SK-N-SH (cell line): ENCODE results near the gene FANCE. TPM values are rescaled to one million over a fixed set of nuclear protein-coding genes. Genes with fewer than 3 reads are reported as not detected.
A peak's percentile ranks its signal among the peaks of the same experiment; 100 is the strongest.

ENCODE experiments used
- CTCF ChIA-PET: fragments of 300-600, 350-600 bp; formaldehyde crosslinking; extraction: SDS; loops from one replicate; lab custom pipeline; 2021; lab: Yijun Ruan, JAX
- POLR2A ChIA-PET: fragments of 350-600 bp; sonication (Branson Sonifier 250); formaldehyde crosslinking; extraction: SDS; loops from one replicate; lab custom pipeline; 2020; ENCODE audit warnings: antibody characterized with exemption, inconsistent platforms; lab: Yijun Ruan, JAX
- DNase-seq: peaks from one replicate; pipeline ENCODE4 v3.0.0; 2012
- H2AFZ ChIP-seq: fragments of 200-600 bp; sonication (generic); 2 replicates; pipeline ENCODE4 v1.8.1; 2016; ENCODE audit warnings: antibody characterized with exemption, mild to moderate bottlenecking, low read depth
- H3F3A ChIP-seq: fragments of 200-600 bp; sonication (generic); replicated peaks from 2 replicates; pipeline ENCODE3; 2016; ENCODE audit warnings: antibody characterized with exemption, mild to moderate bottlenecking; ENCODE audit not compliant: insufficient read depth
- H3K27ac ChIP-seq, 2 experiments: fragments of 200-500 bp in 1 of 2; fragments of 200-600 bp in 1 of 2; sonication (Bioruptor generic) in 1 of 2; sonication (generic), shearing (Covaris generic) in 1 of 2; 2 replicates each; pipeline versions ENCODE4 v1.5.1 to v1.6.1; 2014 to 2016; ENCODE audit warnings: low read depth in 2 of 2, inconsistent platforms in 1 of 2, low read length in 1 of 2, mild to moderate bottlenecking in 1 of 2, mixed read lengths in 1 of 2
- H3K27me3 ChIP-seq: fragments of 200-600 bp; sonication (generic), shearing (Covaris generic); 2 replicates; pipeline ENCODE4 v1.6.1; 2016; ENCODE audit warnings: mixed run types; ENCODE audit not compliant: insufficient read depth
- H3K36me3 ChIP-seq, 2 experiments: fragments of 200-500 bp in 1 of 2; fragments of 200-600 bp in 1 of 2; sonication (Bioruptor generic) in 1 of 2; sonication (generic) in 1 of 2; replicated peaks in 1 of 2; 2 replicates each; pipeline versions ENCODE3 to v1.5.1; 2014 to 2016; ENCODE audit warnings: low read length in 1 of 2, mild to moderate bottlenecking in 1 of 2; ENCODE audit not compliant: insufficient read depth in 2 of 2, control insufficient read depth in 1 of 2
- H3K4me1 ChIP-seq, 2 experiments: fragments of 200-500 bp in 1 of 2; fragments of 200-600 bp in 1 of 2; sonication (Bioruptor generic) in 1 of 2; sonication (generic), shearing (Covaris generic) in 1 of 2; 2 replicates each; pipeline versions ENCODE4 v1.5.1 to v1.6.1; 2014 to 2016; ENCODE audit warnings: low read depth in 1 of 2, low read length in 1 of 2, mixed run types in 1 of 2; ENCODE audit not compliant: insufficient read depth in 2 of 2, control insufficient read depth in 1 of 2
- H3K4me2 ChIP-seq: fragments of 200-600 bp; sonication (generic), shearing (Covaris generic); 2 replicates; pipeline ENCODE4 v1.6.1; 2017; ENCODE audit warnings: mixed run types
- H3K4me3 ChIP-seq, 2 experiments: fragments of 200-500 bp in 1 of 2; fragments of 200-600 bp in 1 of 2; sonication (Bioruptor generic) in 1 of 2; sonication (generic), shearing (Covaris generic) in 1 of 2; 2 replicates each; pipeline versions ENCODE4 v1.5.1 to v1.8.1; 2014 to 2016; ENCODE audit warnings: low read depth in 2 of 2, inconsistent platforms in 1 of 2, low read length in 1 of 2, mild to moderate bottlenecking in 1 of 2, mixed read lengths in 1 of 2, moderate library complexity in 1 of 2
- H3K79me2 ChIP-seq: fragments of 200-600 bp; sonication (generic); 2 replicates; pipeline ENCODE4 v1.8.1; 2017; ENCODE audit warnings: mild to moderate bottlenecking; ENCODE audit not compliant: insufficient read depth
- H3K9ac ChIP-seq: fragments of 200-600 bp; sonication (generic); 2 replicates; pipeline ENCODE4 v1.6.1; 2017; ENCODE audit warnings: mixed run types
- H3K9me2 ChIP-seq: fragments of 200-600 bp; sonication (generic); 2 replicates; pipeline ENCODE4 v1.6.1; 2017; ENCODE audit warnings: mixed run types
- H3K9me3 ChIP-seq: fragments of 200-600 bp; sonication (generic); 2 replicates; pipeline ENCODE4 v1.6.1; 2017; ENCODE audit warnings: mixed run types, mild to moderate bottlenecking, moderate library complexity
- H4K20me1 ChIP-seq: fragments of 200-600 bp; sonication (generic); 2 replicates; pipeline ENCODE4 v1.6.1; 2017; ENCODE audit warnings: mild to moderate bottlenecking, mixed run types; ENCODE audit not compliant: insufficient read depth
- CTCF ChIP-seq: fragments of 200-600 bp; sonication (generic); IDR thresholded peaks from 2 replicates; pipeline ENCODE4 v1.6.1; 2017; ENCODE audit warnings: antibody characterized with exemption, mild to moderate bottlenecking, moderate library complexity
- ELF1 ChIP-seq: IDR thresholded peaks from 2 replicates; pipeline ENCODE4 v1.4.0; 2012
- EZH2phosphoT487 ChIP-seq: fragments of 200-600 bp; sonication (generic); IDR thresholded peaks from 2 replicates; pipeline ENCODE4 v1.6.1; 2017; ENCODE audit warnings: low read depth, mixed run types, mild to moderate bottlenecking, antibody characterized with exemption, moderate library complexity, borderline replicate concordance
- FOXM1 ChIP-seq: IDR thresholded peaks from 2 replicates; pipeline ENCODE4 v1.4.0; 2012; ENCODE audit warnings: low read depth, mild to moderate bottlenecking
- GATA2 ChIP-seq: sonication (generic); formaldehyde crosslinking; IDR thresholded peaks from 2 replicates; pipeline ENCODE4 v1.5.0; 2020; ENCODE audit warnings: mild to moderate bottlenecking, missing genetic modification reagents
- NFIC ChIP-seq: IDR thresholded peaks from 2 replicates; pipeline ENCODE4 v1.4.0; 2012; ENCODE audit warnings: borderline replicate concordance
- RFX5 ChIP-seq: IDR thresholded peaks from 2 replicates; pipeline ENCODE4 v1.6.1; 2012; ENCODE audit warnings: mild to moderate bottlenecking, improper control_type of control experiment, low read length
- RXRA ChIP-seq: IDR thresholded peaks from 2 replicates; pipeline ENCODE4 v1.4.0; 2012; ENCODE audit warnings: low read depth, mild to moderate bottlenecking, borderline replicate concordance
- TAF1 ChIP-seq: IDR thresholded peaks from 2 replicates; pipeline ENCODE4 v1.6.1; 2012; ENCODE audit warnings: low read depth, mild to moderate bottlenecking, low read length, moderate library complexity, borderline replicate concordance
- TCF12 ChIP-seq: IDR thresholded peaks from 2 replicates; pipeline ENCODE4 v1.4.0; 2012
- YY1 ChIP-seq: IDR thresholded peaks from 2 replicates; pipeline ENCODE4 v1.4.0; 2012; ENCODE audit warnings: low read depth, mild to moderate bottlenecking
- WGBS: methylation state at CpG from one replicate; pipeline ENCODE4 v1.1.6; 2017; ENCODE audit warnings: low lambda C conversion rate; 5-methylcytosine and 5-hydroxymethylcytosine counted together
- polyA plus RNA-seq, 3 experiments: library from polyadenylated mRNA; depleted of rRNA; stranded (reverse); fragments of >200 nt; gene quantifications; 2 replicates each; pipeline ENCODE4 v1.2.3, GENCODE V29; 2012

FANCE gene
- polyA plus RNA-seq, 1 of the 3 experiments (the other 2 are of a cell fraction): 5.8 TPM

- CTCF ChIA-PET: interaction anchor here (2.1 kb wide), 1 partner anchor 17 kb away, joined by 11 read pairs; no protein-coding TSS in a partner anchor
- H3K27me3 ChIP-seq: no peaks in the 10 kb centered on the region
- no peaks in the 10 kb centered on the region for H3K79me2 ChIP-seq
- no peaks in the 10 kb centered on the region for H3K9me3 ChIP-seq
- H3K27ac ChIP-seq: no peak overlapping the region
- TF ChIP-seq GATA2 (CRISPR knock-in tag) (no peak), TCF12 (no peak), RFX5 (no peak), EZH2phosphoT487 (no peak), NFIC (no peak), YY1 (no peak), FOXM1 (no peak), RXRA (no peak), CTCF (no peak)
- WGBS: 82% methylated on average over 11 of the region's 21 CpGs
- no peak overlapping the region for H3K4me3 ChIP-seq
- peak; percentile 31 for DNase-seq
- H3K4me2 ChIP-seq: no peak overlapping the region
- no peaks in the 10 kb centered on the region for H3F3A ChIP-seq
- H3K36me3 ChIP-seq: no peaks in the 10 kb centered on the region
- H3K4me1 ChIP-seq: no peaks in the 10 kb centered on the region
- H2AFZ ChIP-seq: no peak overlapping the region
- no peak overlapping the region for H3K9ac ChIP-seq
- H3K9me2 ChIP-seq: no peaks in the 10 kb centered on the region
- H4K20me1 ChIP-seq: no peaks in the 10 kb centered on the region
- POLR2A ChIA-PET: no interaction called here
Observed at GRCh38 chr6:35505999-35506412, 53.9 kb downstream of the FANCE start.

DNA sequence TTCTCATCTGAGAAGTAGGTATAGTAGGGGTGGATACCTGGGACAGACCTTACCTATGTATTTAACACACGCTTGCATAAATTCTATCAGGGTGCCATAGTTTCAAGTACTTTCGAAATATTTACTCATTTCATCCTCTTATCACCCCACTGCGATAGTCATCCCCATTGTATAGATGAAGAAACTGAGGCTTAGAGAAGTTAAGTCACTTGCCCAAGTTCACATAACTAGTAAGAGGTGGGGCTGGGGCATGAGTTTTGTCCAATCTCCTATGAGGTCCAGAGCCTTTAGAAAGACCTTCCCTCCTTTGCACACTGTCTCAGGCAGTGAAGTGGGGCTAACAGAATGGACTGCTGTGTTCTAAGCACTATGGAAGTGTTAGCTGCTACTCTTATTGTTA lies 54.4 kb downstream of the FANCE start:
- H3K4me3 ChIP-seq: no peak overlapping the region
- no peaks in the 10 kb centered on the region for H3K27me3 ChIP-seq
- H3K4me1 ChIP-seq: no peaks in the 10 kb centered on the region
- H3K9me3 ChIP-seq: no peaks in the 10 kb centered on the region
- H3K4me2 ChIP-seq: no peak overlapping the region
- WGBS: 75% methylated on average over 3 of the region's 3 CpGs
- H3K9me2 ChIP-seq: no peaks in the 10 kb centered on the region
- H2AFZ ChIP-seq: no peak overlapping the region
- no peak for TF ChIP-seq EZH2phosphoT487
- no peaks in the 10 kb centered on the region for H3K36me3 ChIP-seq
- no peak overlapping the region for H3K9ac ChIP-seq
- H4K20me1 ChIP-seq: no peaks in the 10 kb centered on the region
- H3F3A ChIP-seq: no peaks in the 10 kb centered on the region
- no peak for DNase-seq
- H3K79me2 ChIP-seq: no peaks in the 10 kb centered on the region
- no peak overlapping the region for H3K27ac ChIP-seq
- CTCF ChIA-PET: interaction anchor here (0.8 to 2.1 kb wide), 2 partner anchors 16 kb away, joined by 4 to 11 read pairs; no protein-coding TSS in a partner anchor
- POLR2A ChIA-PET: no interaction called here

DNA sequence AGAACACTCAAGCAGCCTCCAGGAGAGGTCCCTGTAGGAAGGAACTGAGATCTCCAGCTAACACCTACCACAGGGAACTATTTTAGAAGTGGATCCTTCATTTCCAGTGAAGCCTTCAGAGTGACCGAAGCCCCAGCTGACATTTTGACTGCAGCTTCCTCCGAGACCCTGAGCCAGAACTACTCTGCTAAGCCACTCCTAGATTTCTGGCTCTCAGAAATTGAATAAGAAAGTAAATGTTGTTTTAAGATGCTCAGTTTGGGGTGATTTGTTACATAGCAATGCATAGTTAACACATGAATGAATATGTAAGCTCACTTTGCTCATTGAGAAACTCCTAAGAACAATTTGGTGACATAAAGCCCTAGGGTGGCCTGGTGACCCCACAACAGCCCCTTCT lies 55.1 kb downstream of the FANCE start:
- no peaks in the 10 kb centered on the region for H3K4me1 ChIP-seq
- no peaks in the 10 kb centered on the region for H3K9me3 ChIP-seq
- 94% methylated on average over 2 of the region's 2 CpGs for WGBS
- DNase-seq: no peak
- CTCF ChIA-PET: interaction anchor here (0.8 to 1.6 kb wide), 2 partner anchors 10 to 15 kb away, joined by 4 to 5 read pairs; no protein-coding TSS in a partner anchor
- no peak overlapping the region for H3K27ac ChIP-seq
- no peaks in the 10 kb centered on the region for H3K9me2 ChIP-seq
- POLR2A ChIA-PET: no interaction called here
- no peaks in the 10 kb centered on the region for H3K27me3 ChIP-seq
- H3K36me3 ChIP-seq: no peaks in the 10 kb centered on the region
- H3K9ac ChIP-seq: no peak overlapping the region
- no peaks in the 10 kb centered on the region for H3K79me2 ChIP-seq
- TF ChIP-seq EZH2phosphoT487 (no peak), TAF1 (no peak), ELF1 (no peak)
- H4K20me1 ChIP-seq: no peaks in the 10 kb centered on the region
- H3F3A ChIP-seq: no peaks in the 10 kb centered on the region
- no peak overlapping the region for H3K4me3 ChIP-seq
- no peak overlapping the region for H3K4me2 ChIP-seq
- H2AFZ ChIP-seq: no peak overlapping the region
